Stomach (tissue), 9 donors: Measurements from ENCODE around the gene ATXN1. TPM values are rescaled to one million over a fixed set of nuclear protein-coding genes. Genes with fewer than 3 reads are reported as not detected.

ENCODE experiments used
- DNase-seq, 2 donors: peaks; one replicate each; pipeline versions ENCODE4 v3.0.0 to v3.0.0-alpha.2; 2013 to 2019
- H3K27ac ChIP-seq, 5 donors: fragments of 200-600 bp in 4 of 5; sonication (generic) in 4 of 5; one replicate each; pipeline ENCODE4 v1.5.1; 2013 to 2019; ENCODE audit warnings: mild to moderate bottlenecking in 1 of 5, moderate library complexity in 1 of 5
- H3K27me3 ChIP-seq, 3 donors: fragments of 200-600 bp; sonication (generic); one replicate each; pipeline ENCODE4 v1.5.1; 2017 to 2019; ENCODE audit warnings: mixed run types in 1 of 3
- H3K36me3 ChIP-seq, 4 donors: fragments of 200-600 bp; sonication (generic); 1 replicate in 3 of 4; 2 replicates in 1 of 4; pipeline ENCODE4 v1.5.1; 2016 to 2019
- H3K4me1 ChIP-seq, 4 donors: fragments of 200-600 bp; sonication (generic); one replicate each; pipeline ENCODE4 v1.5.1; 2016 to 2019
- H3K4me3 ChIP-seq, 4 donors: fragments of 200-600 bp; sonication (generic) in 3 of 4; one replicate each; pipeline ENCODE4 v1.5.1; 2016 to 2019; ENCODE audit warnings: mild to moderate bottlenecking in 1 of 4
- H3K9me3 ChIP-seq, 4 donors: fragments of 200-600 bp; sonication (generic); one replicate each; pipeline ENCODE4 v1.5.1; 2016 to 2019
- EP300 ChIP-seq: sonication (generic); formaldehyde crosslinking; IDR thresholded peaks from one replicate; pipeline ENCODE4 v1.6.1; 2017; ENCODE audit warnings: antibody characterized with exemption
- POLR2A ChIP-seq, 4 donors: fragments of 450-650 bp; IDR thresholded peaks; one replicate each; pipeline ENCODE4 v1.6.1; 2016; ENCODE audit warnings: antibody characterized with exemption in 4 of 4, control low read depth in 2 of 4, mild to moderate bottlenecking in 1 of 4, moderate library complexity in 1 of 4
- POLR2AphosphoS5 ChIP-seq, 3 donors: sonication (generic); formaldehyde crosslinking; IDR thresholded peaks; one replicate each; pipeline ENCODE4 v1.6.1; 2016; ENCODE audit warnings: antibody characterized with exemption in 3 of 3
- WGBS, 5 donors: extraction: QIAGEN DNeasy Blood & Tissue Kit in 3 of 5; methylation state at CpG; one replicate each; pipeline versions ENCODE4 v1.1.5 to v1.1.7; 2013 to 2018; 5-methylcytosine and 5-hydroxymethylcytosine counted together
- intact Hi-C: fragments of 100-400 bp; cut with DNase I; formaldehyde crosslinking; loops from one replicate; pipeline ENCODE4 v1.15.1; 2023; ENCODE audit warnings: low total_unique reads
- polyA plus RNA-seq, 3 donors: library from polyadenylated mRNA; stranded (reverse); fragments of 200-250 nt; gene quantifications; one replicate each; pipeline ENCODE4 v1.2.3, GENCODE V29; 2013
- total RNA-seq, 5 donors: library from RNA; depleted of rRNA; stranded (reverse); fragments of >200 nt; gene quantifications; one replicate each; pipeline versions ENCODE4 v1.1.0 to v1.2.3, GENCODE V29; 2014 to 2016
- TF ChIP-seq, protein P1 (sequence below), 7 experiments: fragments of 450-650 bp in 4 of 7; fragments of 200-600 bp in 3 of 7; sonication (generic) in 3 of 7; IDR thresholded peaks; one replicate each; pipeline ENCODE4 v1.5.1; 2016 to 2019; ENCODE audit warnings: antibody characterized with exemption in 7 of 7, control low read depth in 2 of 7, mild to moderate bottlenecking in 1 of 7
- donor health status: healthy with polysubstance abuse.
- donor health status: Bipolar disorder and iron deficiency.
- donor health status: healthy.

ATXN1 gene
- total and polyA plus RNA-seq, 8 donors = 5.2 to 106 (median 39.0) TPM

DNA sequence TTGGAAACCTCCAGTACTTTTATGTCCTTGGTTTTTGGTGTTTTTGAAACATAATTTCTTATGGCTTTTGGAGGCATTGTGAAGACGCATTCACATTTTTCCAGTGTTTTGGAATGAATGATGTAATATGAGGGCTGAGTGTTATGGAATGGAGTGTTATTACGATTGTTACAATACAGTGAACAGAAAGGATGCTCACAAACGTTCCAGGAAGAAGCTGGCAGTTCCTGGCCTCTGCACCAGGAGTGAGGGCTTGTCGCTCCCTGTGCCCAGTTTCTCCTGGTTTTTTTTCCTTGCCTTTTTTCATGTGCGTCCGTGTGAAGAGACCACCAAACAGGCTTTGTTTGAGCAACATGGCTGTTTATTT lies 502.6 kb downstream of the ATXN1 start:
- Histone ChIP-seq H3K27ac (no peak overlapping the region), H3K27me3 (no peaks in the 10 kb centered on the region), H3K36me3 (peaks cover 0 to 33% (median 17%) of the 10 kb centered on the region in 4 donors), H3K4me3 (no peak overlapping the region), H3K9me3 (no peaks in the 10 kb centered on the region), H3K4me1 (no peaks in the 10 kb centered on the region)
- DNase-seq = no peak
- intact Hi-C loops = no loop called here
- TF ChIP-seq EP300 = no peak
- TF ChIP-seq POLR2A (IDR thresholded peaks at IDR 0.05) = no peak
- TF ChIP-seq, protein P1, sequence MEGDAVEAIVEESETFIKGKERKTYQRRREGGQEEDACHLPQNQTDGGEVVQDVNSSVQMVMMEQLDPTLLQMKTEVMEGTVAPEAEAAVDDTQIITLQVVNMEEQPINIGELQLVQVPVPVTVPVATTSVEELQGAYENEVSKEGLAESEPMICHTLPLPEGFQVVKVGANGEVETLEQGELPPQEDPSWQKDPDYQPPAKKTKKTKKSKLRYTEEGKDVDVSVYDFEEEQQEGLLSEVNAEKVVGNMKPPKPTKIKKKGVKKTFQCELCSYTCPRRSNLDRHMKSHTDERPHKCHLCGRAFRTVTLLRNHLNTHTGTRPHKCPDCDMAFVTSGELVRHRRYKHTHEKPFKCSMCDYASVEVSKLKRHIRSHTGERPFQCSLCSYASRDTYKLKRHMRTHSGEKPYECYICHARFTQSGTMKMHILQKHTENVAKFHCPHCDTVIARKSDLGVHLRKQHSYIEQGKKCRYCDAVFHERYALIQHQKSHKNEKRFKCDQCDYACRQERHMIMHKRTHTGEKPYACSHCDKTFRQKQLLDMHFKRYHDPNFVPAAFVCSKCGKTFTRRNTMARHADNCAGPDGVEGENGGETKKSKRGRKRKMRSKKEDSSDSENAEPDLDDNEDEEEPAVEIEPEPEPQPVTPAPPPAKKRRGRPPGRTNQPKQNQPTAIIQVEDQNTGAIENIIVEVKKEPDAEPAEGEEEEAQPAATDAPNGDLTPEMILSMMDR (IDR thresholded peaks at IDR 0.05) = no peak
- no peak for TF ChIP-seq POLR2AphosphoS5 (IDR thresholded peaks at IDR 0.05)
- WGBS, 5 donors = 79 to 92% (median 89%) methylated on average over 6 of the region's 6 CpGs

DNA sequence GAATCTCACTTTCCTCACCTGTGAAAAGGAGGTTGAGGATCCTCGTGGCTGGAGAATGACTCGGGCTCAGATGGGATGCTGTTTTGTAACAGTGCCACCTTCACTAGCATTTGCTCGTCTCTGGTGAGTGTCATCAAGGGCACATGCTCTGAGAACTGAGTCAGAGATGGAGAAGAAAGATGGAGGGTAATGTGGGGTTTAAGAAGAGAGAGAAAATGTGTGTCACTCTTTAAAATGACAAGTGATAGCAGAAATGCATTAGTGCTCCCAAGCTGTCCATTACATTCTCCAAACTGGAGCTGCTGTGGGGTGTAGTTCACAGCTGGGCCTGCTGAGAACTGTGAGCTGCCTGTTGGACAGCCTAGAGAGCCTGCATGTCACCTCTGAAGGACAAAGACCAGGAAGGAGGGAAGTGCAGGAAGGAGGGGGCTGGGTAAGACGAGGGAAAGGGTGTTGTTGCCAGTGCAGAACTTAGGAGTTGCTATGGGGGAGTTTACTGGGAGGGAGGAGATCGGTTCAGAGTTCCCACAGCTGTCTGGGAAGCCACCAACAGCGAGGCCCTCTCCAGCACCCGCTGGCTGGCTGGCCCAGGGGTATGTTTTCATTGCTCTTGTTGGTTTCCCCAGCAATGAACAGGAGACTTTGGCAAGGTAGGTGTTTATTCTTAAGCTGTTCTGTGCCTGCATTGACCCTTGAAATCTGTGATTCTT lies 503.1 kb downstream of the ATXN1 start:
- H3K4me1 ChIP-seq = no peaks in the 10 kb centered on the region
- H3K27me3 ChIP-seq = no peaks in the 10 kb centered on the region
- WGBS, 5 donors = 70 to 79% (median 75%) methylated on average over 7 of the region's 7 CpGs
- no peak overlapping the region for H3K27ac ChIP-seq
- TF ChIP-seq, protein P1 (IDR thresholded peaks at IDR 0.05) = no peak
- peak in 1 of 2 donors; percentile 52 for DNase-seq
- intact Hi-C loops = no loop called here
- H3K9me3 ChIP-seq = no peaks in the 10 kb centered on the region
- no peak overlapping the region for H3K4me3 ChIP-seq
- H3K36me3 ChIP-seq = peaks cover 0 to 33% (median 17%) of the 10 kb centered on the region in 4 donors

DNA sequence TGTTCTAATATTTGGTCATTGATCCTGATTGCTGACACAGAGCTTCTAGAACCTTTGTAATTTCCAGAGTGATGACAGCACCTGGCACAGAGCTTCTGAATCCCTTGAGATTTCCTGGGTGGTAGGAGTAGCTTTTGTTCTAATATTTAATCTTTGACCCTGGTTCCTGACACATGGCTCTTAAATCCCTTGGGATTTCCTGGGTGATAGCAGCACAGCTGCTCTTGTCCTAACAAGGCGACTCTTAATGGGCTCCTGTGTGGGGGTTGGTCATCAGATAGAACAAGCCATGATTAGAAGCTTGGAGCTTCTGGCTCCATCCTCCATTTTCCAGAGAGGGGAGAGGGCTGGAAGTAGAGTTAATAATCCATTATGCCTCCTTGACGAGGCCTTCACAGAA lies 504.5 kb downstream of the ATXN1 start:
- Histone ChIP-seq H3K27ac (no peak overlapping the region), H3K27me3 (no peaks in the 10 kb centered on the region), H3K4me1 (no peaks in the 10 kb centered on the region), H3K9me3 (no peaks in the 10 kb centered on the region), H3K4me3 (no peak overlapping the region), H3K36me3 (peaks cover 0 to 40% (median 23%) of the 10 kb centered on the region in 4 donors)
- no peak for TF ChIP-seq EP300
- no peak for TF ChIP-seq POLR2A (IDR thresholded peaks at IDR 0.05)
- TF ChIP-seq, protein P1 (IDR thresholded peaks at IDR 0.05) = no peak
- no peak for TF ChIP-seq POLR2AphosphoS5 (IDR thresholded peaks at IDR 0.05)
- intact Hi-C loops = no loop called here
- WGBS, 5 donors = 83 to 97% (median 94%) methylated on average over 2 of the region's 2 CpGs
- no peak for DNase-seq

DNA sequence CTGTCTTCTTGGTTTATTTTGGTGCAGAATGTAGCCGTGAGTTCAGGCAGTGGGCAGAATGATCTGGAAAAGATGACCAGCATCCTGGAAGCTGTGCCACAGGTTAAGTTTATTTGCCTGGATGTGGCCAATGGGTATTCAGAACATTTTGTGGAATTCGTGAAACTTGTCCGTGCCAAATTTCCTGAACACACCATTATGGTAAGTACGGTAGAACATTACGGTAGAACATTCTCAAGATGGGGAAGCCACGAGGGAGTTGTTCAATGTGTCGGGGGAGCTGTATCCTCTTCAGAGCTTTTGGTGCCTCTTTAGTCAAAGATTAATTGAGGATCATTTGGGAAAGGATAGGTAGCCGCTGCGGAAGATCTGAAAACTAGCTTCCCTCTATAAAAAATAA lies 506.7 kb downstream of the ATXN1 start:
- Histone ChIP-seq H3K4me3 (no peak overlapping the region), H3K4me1 (no peaks in the 10 kb centered on the region), H3K9me3 (no peaks in the 10 kb centered on the region), H3K27me3 (no peaks in the 10 kb centered on the region), H3K36me3 (peaks cover 0 to 61% (median 39%) of the 10 kb centered on the region in 4 donors), H3K27ac (no peak overlapping the region)
- TF ChIP-seq, protein P1 (IDR thresholded peaks at IDR 0.05) = no peak
- TF ChIP-seq POLR2AphosphoS5 (IDR thresholded peaks at IDR 0.05) = no peak
- no peak for TF ChIP-seq EP300
- TF ChIP-seq POLR2A (IDR thresholded peaks at IDR 0.05) = no peak
- WGBS, 5 donors = 94 to 98% (median 94%) methylated on average over 9 of the region's 9 CpGs
- intact Hi-C loops = no loop called here
- DNase-seq = no peak
